ENCODE data around the gene ZNF362. TPM values are rescaled to one million over a fixed set of nuclear protein-coding genes. Genes with fewer than 3 reads are reported as not detected.

Gene ZNF362
- total RNA-seq, 1 experiment from 2014 or later, result 31.7 TPM

GRCh38 chr1:33331444-33332356 is 75.4 kb downstream of the ZNF362 start:
- H3K27me3 ChIP-seq (ENCODE audit: control insufficient read depth, insufficient read depth, low read length), result no peaks in the 10 kb centered on the region
- H3K36me3 ChIP-seq (replicated peaks; ENCODE audit: control insufficient read depth, insufficient read depth, low read length), result no peaks in the 10 kb centered on the region; the same call in none of the 2 replicates
- H3K4me3 ChIP-seq (ENCODE audit: insufficient read depth, low read depth, low read length), result no peak overlapping the region
- DNase-seq, result no peak

- Histone ChIP-seq H3K36me3 (replicated peaks; ENCODE audit: control insufficient read depth, insufficient read depth, low read length) (no peaks in the 10 kb centered on the region; the same call in none of the 2 replicates), H3K27me3 (ENCODE audit: control insufficient read depth, insufficient read depth, low read length) (no peaks in the 10 kb centered on the region), H3K4me3 (ENCODE audit: insufficient read depth, low read depth, low read length) (no peak overlapping the region)
- DNase-seq, result no peak
Observed at GRCh38 chr1:33332357-33332789, 76.1 kb downstream of the ZNF362 start.

DNA sequence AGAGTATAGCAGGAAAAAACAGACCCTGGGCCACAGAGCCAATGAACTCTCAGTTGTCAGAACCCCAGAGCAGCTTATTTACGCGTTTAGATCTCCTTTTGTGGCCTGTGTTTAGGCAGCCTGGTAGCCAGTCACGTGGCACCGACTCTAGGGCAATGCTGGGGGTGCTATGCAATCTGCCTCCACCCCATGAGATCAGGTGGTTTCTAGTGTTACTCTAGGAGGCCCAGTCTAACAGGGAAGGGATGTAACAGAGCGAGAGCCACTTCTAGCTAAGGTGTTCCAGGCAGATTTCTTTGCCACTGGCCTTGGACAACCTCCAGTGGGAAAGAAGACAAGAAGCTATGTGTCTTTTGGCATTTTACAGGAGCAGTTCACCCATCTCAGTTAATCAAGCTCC is 76.6 kb downstream of the ZNF362 start:
- no peak overlapping the region for H3K4me3 ChIP-seq (ENCODE audit: insufficient read depth, low read depth, low read length)
- H3K36me3 ChIP-seq (replicated peaks; ENCODE audit: control insufficient read depth, insufficient read depth, low read length), result no peaks in the 10 kb centered on the region; the same call in none of the 2 replicates
- no peak for DNase-seq
- no peaks in the 10 kb centered on the region; the same call in 1 of the 2 replicates for H3K27me3 ChIP-seq (ENCODE audit: control insufficient read depth, insufficient read depth, low read length)

GRCh38 chr1:33334081-33334552 is 77.8 kb downstream of the ZNF362 start:
- H3K36me3 ChIP-seq (replicated peaks; ENCODE audit: control insufficient read depth, insufficient read depth, low read length), result no peaks in the 10 kb centered on the region; the same call in 1 of the 2 replicates
- DNase-seq, result no peak
- no peaks in the 10 kb centered on the region; the same call in 1 of the 2 replicates for H3K27me3 ChIP-seq (ENCODE audit: control insufficient read depth, insufficient read depth, low read length)

DNA sequence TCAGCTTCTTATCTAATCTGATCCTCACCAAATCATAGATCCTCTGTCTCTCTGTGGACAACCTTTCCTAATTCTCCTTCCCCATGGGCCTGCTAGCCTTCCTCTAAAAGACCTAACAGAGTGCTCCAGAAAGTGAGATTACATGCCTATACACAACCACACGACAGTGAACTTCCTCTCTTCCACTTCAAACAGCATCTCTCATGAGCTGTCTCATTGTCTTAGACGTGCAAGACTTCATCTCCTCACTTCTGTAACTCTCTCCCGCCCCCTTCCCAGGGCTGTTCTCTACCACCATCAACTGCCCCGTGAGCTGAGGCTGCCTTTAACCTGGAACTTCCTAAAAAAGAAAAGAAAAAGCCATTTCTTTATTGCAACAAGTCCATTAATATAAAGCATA is 78.7 kb downstream of the ZNF362 start:
- Histone ChIP-seq H3K4me3 (ENCODE audit: insufficient read depth, low read depth, low read length) (no peak overlapping the region), H3K36me3 (replicated peaks; ENCODE audit: control insufficient read depth, insufficient read depth, low read length) (no peaks in the 10 kb centered on the region; the same call in 1 of the 2 replicates), H3K27me3 (ENCODE audit: control insufficient read depth, insufficient read depth, low read length) (no peaks in the 10 kb centered on the region; the same call in 1 of the 2 replicates)
- DNase-seq, result no peak

More at GRCh38 chr1:33334081-33334552, 77.8 kb downstream of the ZNF362 start:
- H3K4me3 ChIP-seq (ENCODE audit: insufficient read depth, low read depth, low read length), result no peak overlapping the region

GRCh38 chr1:33336580-33336979 is 80.3 kb downstream of the ZNF362 start:
- DNase-seq, result no peak
- Histone ChIP-seq H3K27me3 (ENCODE audit: control insufficient read depth, insufficient read depth, low read length) (no peaks in the 10 kb centered on the region; the same call in 1 of the 2 replicates), H3K36me3 (replicated peaks; ENCODE audit: control insufficient read depth, insufficient read depth, low read length) (no peaks in the 10 kb centered on the region; the same call in 1 of the 2 replicates), H3K4me3 (ENCODE audit: insufficient read depth, low read depth, low read length) (no peak overlapping the region)

DNA sequence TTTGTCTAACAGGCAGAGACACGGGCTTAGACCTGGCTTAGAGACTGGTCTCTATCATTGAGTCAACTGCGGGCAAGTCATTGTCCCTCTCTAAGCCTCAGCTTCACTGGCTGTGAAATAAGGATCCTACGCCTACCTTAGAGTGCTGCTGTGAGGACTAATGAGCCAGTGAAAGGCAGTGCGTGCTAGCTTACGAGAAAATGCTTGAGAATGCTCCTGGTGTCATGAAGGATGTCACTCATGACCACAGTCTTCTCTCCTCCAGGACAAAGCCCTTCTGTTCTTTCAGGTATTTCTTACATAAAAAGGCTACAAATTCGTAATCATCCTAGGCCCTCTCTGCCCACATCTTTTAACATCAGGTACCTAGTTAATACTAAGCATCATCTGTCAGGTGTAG is 81.1 kb downstream of the ZNF362 start:
- Histone ChIP-seq H3K4me3 (ENCODE audit: insufficient read depth, low read depth, low read length) (no peak overlapping the region), H3K27me3 (ENCODE audit: control insufficient read depth, insufficient read depth, low read length) (no peaks in the 10 kb centered on the region; the same call in 1 of the 2 replicates), H3K36me3 (replicated peaks; ENCODE audit: control insufficient read depth, insufficient read depth, low read length) (no peaks in the 10 kb centered on the region; the same call in 1 of the 2 replicates)
- no peak for DNase-seq

GRCh38 chr1:33338048-33338439 is 81.8 kb downstream of the ZNF362 start:
- Histone ChIP-seq H3K27me3 (ENCODE audit: control insufficient read depth, insufficient read depth, low read length) (no peaks in the 10 kb centered on the region; the same call in 1 of the 2 replicates), H3K4me3 (ENCODE audit: insufficient read depth, low read depth, low read length) (no peak overlapping the region), H3K36me3 (replicated peaks; ENCODE audit: control insufficient read depth, insufficient read depth, low read length) (no peaks in the 10 kb centered on the region; the same call in 1 of the 2 replicates)
- DNase-seq, result no peak

- peak; percentile 44 for DNase-seq
- H3K27me3 ChIP-seq (ENCODE audit: control insufficient read depth, insufficient read depth, low read length), result no peaks in the 10 kb centered on the region; the same call in 1 of the 2 replicates
- no peaks in the 10 kb centered on the region for H3K36me3 ChIP-seq (replicated peaks; ENCODE audit: control insufficient read depth, insufficient read depth, low read length)
- no peak overlapping the region for H3K4me3 ChIP-seq (ENCODE audit: insufficient read depth, low read depth, low read length)
Observed at GRCh38 chr1:33338440-33339211, 82.3 kb downstream of the ZNF362 start.

DNA sequence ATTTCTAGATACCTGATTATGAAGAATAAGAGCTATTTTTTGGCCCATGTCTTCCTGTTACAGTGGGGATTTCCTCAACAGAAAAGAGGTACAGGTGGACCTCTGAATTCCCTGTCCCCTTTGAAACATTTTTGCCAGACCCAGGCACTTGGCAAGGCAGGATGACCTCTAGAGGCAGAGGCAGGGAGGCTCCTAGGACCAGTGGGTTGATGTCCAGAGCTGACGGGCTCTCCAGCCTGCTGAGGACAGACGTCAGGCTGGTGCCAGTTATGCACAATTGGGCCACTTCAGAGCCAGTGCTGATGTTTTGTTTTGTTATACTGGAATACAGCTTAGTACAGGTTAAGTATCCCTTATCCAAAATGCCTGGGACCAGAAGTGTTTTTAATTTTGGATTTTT is 83.1 kb downstream of the ZNF362 start:
- H3K4me3 ChIP-seq (ENCODE audit: insufficient read depth, low read depth, low read length), result no peak overlapping the region
- no peaks in the 10 kb centered on the region for H3K36me3 ChIP-seq (replicated peaks; ENCODE audit: control insufficient read depth, insufficient read depth, low read length)
- no peak for DNase-seq
- no peaks in the 10 kb centered on the region; the same call in 1 of the 2 replicates for H3K27me3 ChIP-seq (ENCODE audit: control insufficient read depth, insufficient read depth, low read length)

DNA sequence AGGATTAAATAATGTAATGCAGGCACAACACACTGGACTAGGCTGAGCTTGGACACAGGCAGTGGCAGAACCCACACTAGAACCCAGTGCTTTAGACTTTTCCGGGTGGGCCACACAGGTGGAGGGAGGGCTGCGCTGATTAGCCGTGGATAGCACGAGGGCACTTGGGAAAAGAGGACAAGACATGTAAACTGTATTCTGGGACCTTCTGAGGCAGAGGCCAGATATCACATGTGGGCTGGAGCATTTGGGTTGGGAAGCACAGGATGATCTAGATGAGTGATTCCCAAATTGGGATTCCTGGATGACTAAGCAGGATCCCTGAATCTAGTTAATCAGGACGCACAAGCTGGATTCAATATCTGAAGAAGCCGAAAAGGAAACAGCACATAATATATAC is 84.9 kb downstream of the ZNF362 start:
- H3K4me3 ChIP-seq (ENCODE audit: insufficient read depth, low read depth, low read length), result no peak overlapping the region

GRCh38 chr1:33342041-33342723 is 85.9 kb downstream of the ZNF362 start:
- H3K27me3 ChIP-seq (ENCODE audit: control insufficient read depth, insufficient read depth, low read length), result peaks cover 5% of the 10 kb centered on the region
- H3K4me3 ChIP-seq (ENCODE audit: insufficient read depth, low read depth, low read length), result no peak overlapping the region
- H3K36me3 ChIP-seq (replicated peaks; ENCODE audit: control insufficient read depth, insufficient read depth, low read length), result no peaks in the 10 kb centered on the region
- DNase-seq, result peak; percentile 76

More for the DNA sequence above, 84.9 kb downstream of the ZNF362 start:
- DNase-seq, result no peak
- H3K36me3 ChIP-seq (replicated peaks; ENCODE audit: control insufficient read depth, insufficient read depth, low read length), result no peaks in the 10 kb centered on the region
- H3K27me3 ChIP-seq (ENCODE audit: control insufficient read depth, insufficient read depth, low read length), result peaks cover under 1% of the 10 kb centered on the region; the same call in 1 of the 2 replicates

GRCh38 chr1:33343539-33343938 is 87.2 kb downstream of the ZNF362 start:
- peaks cover 19% of the 10 kb centered on the region for H3K27me3 ChIP-seq (ENCODE audit: control insufficient read depth, insufficient read depth, low read length)
- DNase-seq, result no peak
- no peak overlapping the region for H3K4me3 ChIP-seq (ENCODE audit: insufficient read depth, low read depth, low read length)
- H3K36me3 ChIP-seq (replicated peaks; ENCODE audit: control insufficient read depth, insufficient read depth, low read length), result no peaks in the 10 kb centered on the region

Measured in H7 (cell line).